Upper lobe of left lung (tissue), 6 donors: ENCODE results near the gene OXSR1. TPM values are rescaled to one million over a fixed set of nuclear protein-coding genes. Genes with fewer than 3 reads are reported as not detected.
A peak's percentile ranks its signal among the peaks of the same experiment; 100 is the strongest.

Experiments used
- ATAC-seq, 2 donors: fragments of 200-7000 bp; cut with Tn5 transposase; one replicate each; pipeline ENCODE4 v1.9.1; 2022; ENCODE audit warnings: mild to moderate bottlenecking in 2 of 2, moderate library complexity in 2 of 2; ENCODE audit not compliant: low FRiP score in 2 of 2
- DNase-seq, 2 donors: peaks; one replicate each; pipeline ENCODE4 v3.0.0-alpha.2; 2019 to 2020
- H3K27ac ChIP-seq, 4 donors: fragments of 200-600 bp; sonication (generic); one replicate each; pipeline ENCODE4 v1.5.1; 2016 to 2019
- H3K27me3 ChIP-seq, 4 donors: fragments of 200-600 bp; sonication (generic); one replicate each; pipeline ENCODE4 v1.5.1; 2017 to 2019
- H3K36me3 ChIP-seq, 4 donors: fragments of 200-600 bp; sonication (generic); one replicate each; pipeline ENCODE4 v1.5.1; 2016 to 2019
- H3K4me1 ChIP-seq, 4 donors: fragments of 200-600 bp; sonication (generic); one replicate each; pipeline ENCODE4 v1.5.1; 2018 to 2019
- H3K4me3 ChIP-seq, 4 donors: fragments of 200-600 bp; sonication (generic); one replicate each; pipeline ENCODE4 v1.5.1; 2017 to 2019; ENCODE audit warnings: mild to moderate bottlenecking in 2 of 4, moderate library complexity in 1 of 4
- H3K9me3 ChIP-seq, 4 donors: fragments of 200-600 bp; sonication (generic); one replicate each; pipeline ENCODE4 v1.5.1; 2018 to 2019
- CTCF ChIP-seq, 6 experiments: fragments of 450-650 bp in 4 of 6; fragments of 200-600 bp in 2 of 6; sonication (generic) in 2 of 6; IDR thresholded peaks; one replicate each; pipeline ENCODE4 v1.5.1; 2016 to 2019; ENCODE audit warnings: antibody characterized with exemption in 6 of 6
- EP300 ChIP-seq, 4 donors: sonication (generic); formaldehyde crosslinking; IDR thresholded peaks; one replicate each; pipeline ENCODE4 v1.5.1; 2017; ENCODE audit warnings: antibody characterized with exemption in 4 of 4, control low read depth in 2 of 4
- POLR2A ChIP-seq, 4 donors: fragments of 450-650 bp; IDR thresholded peaks; one replicate each; pipeline ENCODE4 v1.5.1; 2016 to 2017; ENCODE audit warnings: antibody characterized with exemption in 4 of 4, mild to moderate bottlenecking in 2 of 4
- POLR2AphosphoS5 ChIP-seq, 2 donors: sonication (generic); formaldehyde crosslinking; IDR thresholded peaks; one replicate each; pipeline ENCODE4 v1.5.1; 2017; ENCODE audit warnings: antibody characterized with exemption in 2 of 2
- WGBS, 2 donors: methylation state at CpG; one replicate each; pipeline ENCODE4 v1.1.5; 2017 to 2018; 5-methylcytosine and 5-hydroxymethylcytosine counted together
- small RNA-seq, 4 donors: library from RNA; depleted of rRNA; stranded (forward); fragments of <200 nt; gene quantifications; one replicate each; pipeline ENCODE3, GENCODE V24; 2016
- total RNA-seq, 6 donors: library from RNA; depleted of rRNA in 4 of 6; stranded (reverse); fragments of >200 nt in 4 of 6; gene quantifications; one replicate each; pipeline versions ENCODE4 v1.1.0 to v1.2.1, GENCODE V29; 2016 to 2021
- donor health status: DM: no; HTN: no; CAD: no; lungs with moderate emphysema.
- donor health status: DM: no; HTN: yes; CAD: no; lungs with severe emphysema.

OXSR1 gene
- total RNA-seq, 6 donors from 2014 or later: 26.6 to 43.7 (median 31.6) TPM

- no peaks in the 10 kb centered on the region for H3K36me3 ChIP-seq
- TF ChIP-seq EP300 (IDR thresholded peaks at IDR 0.05) (no peak), CTCF (IDR thresholded peaks at IDR 0.05) (no peak), POLR2AphosphoS5 (IDR thresholded peaks at IDR 0.05) (no peak), POLR2A (IDR thresholded peaks at IDR 0.05) (no peak)
These were observed 132.2 kb downstream of the OXSR1 start for GRCh38 chr3:38297537-38297936.

GRCh38 chr3:38297947-38298711, 132.8 kb downstream of the OXSR1 start:
- no peak for DNase-seq
- Histone ChIP-seq H3K36me3 (no peaks in the 10 kb centered on the region), H3K27me3 (no peaks in the 10 kb centered on the region), H3K4me3 (no peak overlapping the region), H3K27ac (no peak overlapping the region), H3K4me1 (no peaks in the 10 kb centered on the region), H3K9me3 (no peaks in the 10 kb centered on the region)
- ATAC-seq: peak in 1 of 2 donors; percentile 58
- 81 to 84% methylated on average over 5 of the region's 5 CpGs for WGBS, 2 donors
- TF ChIP-seq CTCF (IDR thresholded peaks at IDR 0.05) (peak in 4 of 6 experiments; percentile 22 to 34 (median 29)), EP300 (IDR thresholded peaks at IDR 0.05) (no peak), POLR2A (IDR thresholded peaks at IDR 0.05) (no peak), POLR2AphosphoS5 (IDR thresholded peaks at IDR 0.05) (no peak)

More at GRCh38 chr3:38297537-38297936, 132.2 kb downstream of the OXSR1 start:
- H3K9me3 ChIP-seq: no peaks in the 10 kb centered on the region
- no peak overlapping the region for H3K4me3 ChIP-seq
- H3K27me3 ChIP-seq: no peaks in the 10 kb centered on the region
- no peaks in the 10 kb centered on the region for H3K4me1 ChIP-seq
- ATAC-seq (no peak), DNase-seq (no peak)
- no peak overlapping the region for H3K27ac ChIP-seq

Small RNAs within 50 kb of the gene (small RNA-seq; reads per million reads assigned to genes)
- gene RF00019 (0 reads per million in 4 donors), gene RNU6-235P (0 reads per million in 4 donors)

Other genes with a start within 250 kb of the OXSR1 start
- 10 to 100 TPM in 5 of 6 donors, 1 to 10 TPM in 1; 5.6 to 41.9 (median 19.0) TPM for gene VILL, start 174.8 kb upstream of the OXSR1 start, total RNA-seq
- gene PLCD1, start 135.9 kb upstream of the OXSR1 start, total RNA-seq: 10 to 100 TPM; 20.8 to 80.1 (median 36.1) TPM
- gene DLEC1, start 126.3 kb upstream of the OXSR1 start, total RNA-seq: 10 to 100 TPM in 3 of 6 donors, 1 to 10 TPM in 3; 2.3 to 34.8 (median 14.3) TPM
- 100 to 1,000 TPM in 4 of 6 donors, 10 to 100 TPM in 2; 67.1 to 170 (median 116) TPM for gene ACAA1, start 28.4 kb upstream of the OXSR1 start, total RNA-seq
- 100 to 1,000 TPM in 2 of 6 donors, 10 to 100 TPM in 4; 38.1 to 116 (median 83.3) TPM for gene MYD88, start 26.9 kb upstream of the OXSR1 start, total RNA-seq
- 1 to 10 TPM in 1 of 6 donors, under 1 TPM in 3, not detected in 2; 0.27 to 1.6 (median 0.48) TPM for gene SLC22A13, start 100.3 kb downstream of the OXSR1 start, total RNA-seq
- gene SLC22A14, start 116.8 kb downstream of the OXSR1 start, total RNA-seq: 1 to 10 TPM in 1 of 6 donors, under 1 TPM in 1, not detected in 4; 0.30 to 1.6 TPM
- gene XYLB, start 181.2 kb downstream of the OXSR1 start, total RNA-seq: 1 to 10 TPM; 1.3 to 7.3 (median 4.6) TPM